CD4-positive, alpha-beta T cell treated with Interleukin-15 for 1 hour (primary cell): ENCODE measurements around the gene FRMPD4.

Source experiments
- DNase-seq: peaks from one replicate; pipeline ENCODE4 v3.0.0-alpha.2; 2020

The FRMPD4 gene

GRCh38 chrX:12223650-12224049 lies 85.4 kb downstream of the FRMPD4 start:
- DNase-seq = no peak

- DNase-seq = no peak
Measured at GRCh38 chrX:12225107-12225506, 86.8 kb downstream of the FRMPD4 start.

- DNase-seq = no peak
Measured at GRCh38 chrX:12227412-12228041, 89.3 kb downstream of the FRMPD4 start.

- no peak for DNase-seq
Measured at GRCh38 chrX:12228862-12229261, 90.6 kb downstream of the FRMPD4 start.

- no peak for DNase-seq
Measured at GRCh38 chrX:12229986-12230385, 91.7 kb downstream of the FRMPD4 start.

- no peak for DNase-seq
Measured at GRCh38 chrX:12234534-12235329, 96.5 kb downstream of the FRMPD4 start.

GRCh38 chrX:12236156-12236555 lies 97.9 kb downstream of the FRMPD4 start:
- DNase-seq = no peak

GRCh38 chrX:12237131-12237530 lies 98.9 kb downstream of the FRMPD4 start:
- DNase-seq = no peak

- no peak for DNase-seq
Measured at GRCh38 chrX:12237771-12238170, 99.5 kb downstream of the FRMPD4 start.

GRCh38 chrX:12239356-12240082 lies 101.2 kb downstream of the FRMPD4 start:
- no peak for DNase-seq

GRCh38 chrX:12240491-12240890 lies 102.2 kb downstream of the FRMPD4 start:
- no peak for DNase-seq

- DNase-seq = no peak
Measured at GRCh38 chrX:12241026-12241425, 102.8 kb downstream of the FRMPD4 start.

- no peak for DNase-seq
Measured at GRCh38 chrX:12245650-12246645, 107.7 kb downstream of the FRMPD4 start.

- DNase-seq = no peak
Measured at GRCh38 chrX:12249997-12250396, 111.7 kb downstream of the FRMPD4 start.

- no peak for DNase-seq
Measured at GRCh38 chrX:12263211-12263610, 124.9 kb downstream of the FRMPD4 start.

- DNase-seq = no peak
Measured at GRCh38 chrX:12269484-12269883, 131.2 kb downstream of the FRMPD4 start.

- no peak for DNase-seq
Measured at GRCh38 chrX:12278151-12278550, 139.9 kb downstream of the FRMPD4 start.

GRCh38 chrX:12282991-12283390 lies 144.7 kb downstream of the FRMPD4 start:
- DNase-seq = no peak

- DNase-seq = no peak
Measured at GRCh38 chrX:12292996-12293765, 154.9 kb downstream of the FRMPD4 start.

- no peak for DNase-seq
Measured at GRCh38 chrX:12297353-12297752, 159.1 kb downstream of the FRMPD4 start.

GRCh38 chrX:12301288-12301687 lies 163.0 kb downstream of the FRMPD4 start:
- no peak for DNase-seq

- no peak for DNase-seq
Measured at GRCh38 chrX:12304261-12304660, 166.0 kb downstream of the FRMPD4 start.
